NCI-H524 treated with DMSO at 0.1 percent for 48 hours (cell line): ENCODE measurements around the gene TBX15.

Source experiments
- DNase-seq: peaks from one replicate; lab custom pipeline; 2025; lab: John Stamatoyannopoulos, UW

Gene TBX15

GRCh38 chr1:118890851-118891384, 97.2 kb downstream of the TBX15 start:
- no peak for DNase-seq

- DNase-seq, result no peak
Observed at GRCh38 chr1:118884946-118885345, 103.2 kb downstream of the TBX15 start.

- DNase-seq, result no peak
Observed at GRCh38 chr1:118881751-118882150, 106.4 kb downstream of the TBX15 start.

- DNase-seq, result no peak
Observed at GRCh38 chr1:118878661-118879060, 109.5 kb downstream of the TBX15 start.

GRCh38 chr1:118877668-118878396, 110.3 kb downstream of the TBX15 start:
- no peak for DNase-seq

- DNase-seq, result peak; percentile 37
Observed at GRCh38 chr1:118871582-118872171, 116.5 kb downstream of the TBX15 start.

GRCh38 chr1:118868387-118868786, 119.8 kb downstream of the TBX15 start:
- DNase-seq, result no peak

GRCh38 chr1:118866330-118866729, 121.8 kb downstream of the TBX15 start:
- no peak for DNase-seq

- no peak for DNase-seq
Observed at GRCh38 chr1:118863688-118864087, 124.5 kb downstream of the TBX15 start.

- no peak for DNase-seq
Observed at GRCh38 chr1:118862755-118863154, 125.4 kb downstream of the TBX15 start.

GRCh38 chr1:118861216-118861615, 126.9 kb downstream of the TBX15 start:
- DNase-seq, result no peak

GRCh38 chr1:118859999-118860398, 128.1 kb downstream of the TBX15 start:
- DNase-seq, result no peak

GRCh38 chr1:118846443-118846842, 141.7 kb downstream of the TBX15 start:
- no peak for DNase-seq

- peak; percentile 13 for DNase-seq
Observed at GRCh38 chr1:118842452-118843201, 145.5 kb downstream of the TBX15 start.

GRCh38 chr1:118841521-118841920, 146.6 kb downstream of the TBX15 start:
- DNase-seq, result no peak
